Measurements from ENCODE around the gene SLC39A11. TPM values are rescaled to one million over a fixed set of nuclear protein-coding genes. Genes with fewer than 3 reads are reported as not detected.
A peak's percentile ranks its signal among the peaks of the same experiment; 100 is the strongest.
"Not testable (repeated sequence)": the region's sequence is repeated elsewhere in the genome, so short reads cannot be mapped to it uniquely, and the experiment has no call there.

The SLC39A11 gene
- total RNA-seq, 1 experiment from 2014 or later, result 15.8 TPM

- Mint-ChIP-seq H3K36me3 (ENCODE audit: insufficient read depth, unreplicated experiment) (no peaks in the 10 kb centered on the region), H3K4me3 (ENCODE audit: unreplicated experiment) (no peak overlapping the region), H3K4me1 (ENCODE audit: insufficient read depth, unreplicated experiment) (peaks cover 7% of the 10 kb centered on the region), H3K27ac (ENCODE audit: low read depth, unreplicated experiment) (no peak overlapping the region), H3K9me3 (ENCODE audit: unreplicated experiment) (no peaks in the 10 kb centered on the region), H3K27me3 (ENCODE audit: insufficient read depth, unreplicated experiment) (no peaks in the 10 kb centered on the region)
- TF ChIP-seq CTCF (IDR thresholded peaks at IDR 0.05; ENCODE audit: unreplicated experiment), result no peak
- intact Hi-C loops (cut with micrococcal nuclease), result no loop called here
- no TSS peak for BruUV-seq (replicated peaks)
- ChIA-PET POLR2A (no interaction called here), CTCF (no interaction called here)
- no peak for DNase-seq (ENCODE audit: unreplicated experiment)
These were observed 23.2 kb downstream of the SLC39A11 start for GRCh38 chr17:73069164-73069770.

- CTCF ChIA-PET, result no interaction called here
- H3K4me3 Mint-ChIP-seq (ENCODE audit: unreplicated experiment), result no peak overlapping the region
- DNase-seq (ENCODE audit: unreplicated experiment), result peak; percentile 4
These were observed 23.9 kb downstream of the SLC39A11 start for GRCh38 chr17:73068322-73069153.

GRCh38 chr17:73067699-73068098 is 24.8 kb downstream of the SLC39A11 start:
- H3K27ac Mint-ChIP-seq (ENCODE audit: low read depth, unreplicated experiment); H3K27me3 Mint-ChIP-seq (ENCODE audit: insufficient read depth, unreplicated experiment); H3K36me3 Mint-ChIP-seq (ENCODE audit: insufficient read depth, unreplicated experiment); DNase-seq (ENCODE audit: unreplicated experiment); H3K9me3 Mint-ChIP-seq (ENCODE audit: unreplicated experiment); POLR2A ChIA-PET; H3K4me1 Mint-ChIP-seq (ENCODE audit: insufficient read depth, unreplicated experiment); BruUV-seq (replicated peaks); CTCF ChIA-PET; intact Hi-C loops (cut with micrococcal nuclease); H3K4me3 Mint-ChIP-seq (ENCODE audit: unreplicated experiment): not testable (repeated sequence)

More at GRCh38 chr17:73068322-73069153, 23.9 kb downstream of the SLC39A11 start:
- H3K27ac Mint-ChIP-seq (ENCODE audit: low read depth, unreplicated experiment), result no peak overlapping the region
- H3K36me3 Mint-ChIP-seq (ENCODE audit: insufficient read depth, unreplicated experiment), result no peaks in the 10 kb centered on the region
- intact Hi-C loops (cut with micrococcal nuclease), result no loop called here
- no peak for TF ChIP-seq CTCF (IDR thresholded peaks at IDR 0.05; ENCODE audit: unreplicated experiment)
- POLR2A ChIA-PET, result no interaction called here
- H3K4me1 Mint-ChIP-seq (ENCODE audit: insufficient read depth, unreplicated experiment), result peaks cover 7% of the 10 kb centered on the region
- no peaks in the 10 kb centered on the region for H3K27me3 Mint-ChIP-seq (ENCODE audit: insufficient read depth, unreplicated experiment)
- BruUV-seq (replicated peaks), result no TSS peak
- no peaks in the 10 kb centered on the region for H3K9me3 Mint-ChIP-seq (ENCODE audit: unreplicated experiment)

- intact Hi-C loops (cut with micrococcal nuclease), result no loop called here
- peaks cover 7% of the 10 kb centered on the region for H3K4me1 Mint-ChIP-seq (ENCODE audit: insufficient read depth, unreplicated experiment)
These were observed 25.4 kb downstream of the SLC39A11 start for GRCh38 chr17:73067075-73067474.

More at GRCh38 chr17:73067075-73067474, 25.4 kb downstream of the SLC39A11 start:
- no peaks in the 10 kb centered on the region for H3K36me3 Mint-ChIP-seq (ENCODE audit: insufficient read depth, unreplicated experiment)
- no peak for DNase-seq (ENCODE audit: unreplicated experiment)
- no TSS peak for BruUV-seq (replicated peaks)
- H3K4me3 Mint-ChIP-seq (ENCODE audit: unreplicated experiment), result no peak overlapping the region
- POLR2A ChIA-PET, result no interaction called here
- no peaks in the 10 kb centered on the region for H3K27me3 Mint-ChIP-seq (ENCODE audit: insufficient read depth, unreplicated experiment)
- CTCF ChIA-PET, result no interaction called here
- H3K9me3 Mint-ChIP-seq (ENCODE audit: unreplicated experiment), result no peaks in the 10 kb centered on the region
- no peak for TF ChIP-seq CTCF (IDR thresholded peaks at IDR 0.05; ENCODE audit: unreplicated experiment)
- no peak overlapping the region for H3K27ac Mint-ChIP-seq (ENCODE audit: low read depth, unreplicated experiment)
